Liver (tissue), 9 donors: ENCODE measurements around the gene SUPT4H1. TPM values are rescaled to one million over a fixed set of nuclear protein-coding genes. Genes with fewer than 3 reads are reported as not detected.

Experiments used
- DNase-seq: peaks from one replicate; pipeline ENCODE4 v3.0.0-alpha.2; 2017; ENCODE audit warnings: low spot score
- H3K27ac ChIP-seq, 2 donors: one replicate each; pipeline ENCODE4 v1.7.0; 2013; ENCODE audit warnings: inconsistent platforms in 2 of 2, low read length in 2 of 2, control low read depth in 1 of 2, low read depth in 1 of 2, mild to moderate bottlenecking in 1 of 2
- H3K27me3 ChIP-seq, 4 donors: one replicate each; pipeline versions ENCODE4 v1.6.1 to v1.7.0; 2013; ENCODE audit warnings: low read length in 3 of 4, inconsistent platforms in 1 of 4, mild to moderate bottlenecking in 1 of 4, moderate library complexity in 1 of 4; ENCODE audit not compliant: control insufficient read depth in 4 of 4, insufficient read depth in 4 of 4
- H3K36me3 ChIP-seq, 4 donors: one replicate each; pipeline versions ENCODE4 v1.6.1 to v1.7.0; 2013; ENCODE audit warnings: low read length in 3 of 4, mild to moderate bottlenecking in 3 of 4, low read depth in 1 of 4, moderate library complexity in 1 of 4; ENCODE audit not compliant: control insufficient read depth in 4 of 4, insufficient read depth in 3 of 4
- H3K4me1 ChIP-seq, 4 donors: one replicate each; pipeline versions ENCODE4 v1.6.1 to v1.7.0; 2013; ENCODE audit warnings: low read length in 3 of 4, mild to moderate bottlenecking in 3 of 4, moderate library complexity in 1 of 4; ENCODE audit not compliant: control insufficient read depth in 4 of 4, insufficient read depth in 4 of 4
- H3K4me3 ChIP-seq, 3 donors: one replicate each; pipeline versions ENCODE4 v1.6.1 to v1.7.0; 2013; ENCODE audit warnings: low read length in 3 of 3, control low read depth in 1 of 3, low read depth in 1 of 3, mild to moderate bottlenecking in 1 of 3
- H3K9ac ChIP-seq, 2 donors: one replicate each; pipeline ENCODE4 v1.7.0; 2013; ENCODE audit warnings: low read length in 2 of 2, mild to moderate bottlenecking in 2 of 2, moderate library complexity in 2 of 2, control low read depth in 1 of 2, low read depth in 1 of 2
- H3K9me3 ChIP-seq, 4 donors: one replicate each; pipeline versions ENCODE4 v1.6.1 to v1.7.0; 2013; ENCODE audit warnings: low read length in 3 of 4; ENCODE audit not compliant: control insufficient read depth in 4 of 4
- ATF3 ChIP-seq: IDR thresholded peaks from 2 replicates; pipeline ENCODE4 v1.6.1; 2016; ENCODE audit warnings: antibody characterized with exemption
- CTCF ChIP-seq: fragments of 150-350 bp; IDR thresholded peaks from 2 replicates; pipeline ENCODE4 v1.5.1; 2017; ENCODE audit warnings: improper control_type of control experiment, low read depth, low read length; ENCODE audit not compliant: missing input control
- EGR1 ChIP-seq, 2 donors: IDR thresholded peaks; 2 replicates each; pipeline ENCODE4 v1.6.1; 2016 to 2018; ENCODE audit warnings: antibody characterized with exemption in 2 of 2, low read depth in 2 of 2
- FOXA1 ChIP-seq: IDR thresholded peaks from 2 replicates; pipeline ENCODE4 v1.6.1; 2016; ENCODE audit warnings: antibody characterized with exemption
- FOXA2 ChIP-seq: IDR thresholded peaks from 2 replicates; pipeline ENCODE4 v1.6.1; 2016; ENCODE audit warnings: antibody characterized with exemption
- GABPA ChIP-seq, 2 donors: IDR thresholded peaks in 1 of 2; conservative IDR thresholded peaks in 1 of 2; 2 replicates each; pipeline ENCODE4 v1.6.1; 2016; ENCODE audit warnings: antibody characterized with exemption in 2 of 2, mild to moderate bottlenecking in 1 of 2, moderate library complexity in 1 of 2
- HNF4A ChIP-seq, 2 donors: conservative IDR thresholded peaks; 2 replicates each; pipeline ENCODE4 v1.6.1; 2016; ENCODE audit warnings: antibody characterized with exemption in 2 of 2, mild to moderate bottlenecking in 2 of 2
- HNF4G ChIP-seq: IDR thresholded peaks from 2 replicates; pipeline ENCODE4 v1.6.1; 2016; ENCODE audit warnings: antibody characterized with exemption
- JUND ChIP-seq, 2 donors: IDR thresholded peaks; 2 replicates each; pipeline ENCODE4 v1.6.1; 2016; ENCODE audit warnings: antibody characterized with exemption in 2 of 2
- MAX ChIP-seq: IDR thresholded peaks from 2 replicates; pipeline ENCODE4 v1.6.1; 2016; ENCODE audit warnings: antibody characterized with exemption
- NR2F2 ChIP-seq: IDR thresholded peaks from 2 replicates; pipeline ENCODE4 v1.6.1; 2016; ENCODE audit warnings: antibody characterized with exemption
- RAD21 ChIP-seq, 2 donors: IDR thresholded peaks; 2 replicates each; pipeline ENCODE4 v1.6.1; 2016; ENCODE audit warnings: antibody characterized with exemption in 2 of 2, mild to moderate bottlenecking in 2 of 2
- SP1 ChIP-seq: IDR thresholded peaks from 2 replicates; pipeline ENCODE4 v1.6.1; 2018; ENCODE audit warnings: antibody characterized with exemption, mild to moderate bottlenecking
- TAF1 ChIP-seq: conservative IDR thresholded peaks from 2 replicates; pipeline ENCODE4 v1.6.1; 2016; ENCODE audit warnings: antibody characterized with exemption, mild to moderate bottlenecking
- YY1 ChIP-seq: IDR thresholded peaks from 2 replicates; pipeline ENCODE4 v1.6.1; 2016; ENCODE audit warnings: antibody characterized with exemption, mild to moderate bottlenecking
- ZBTB33 ChIP-seq: IDR thresholded peaks from 2 replicates; pipeline ENCODE4 v1.6.1; 2016; ENCODE audit warnings: antibody characterized with exemption
- WGBS: extraction: QIAGEN DNeasy Blood & Tissue Kit; methylation state at CpG from one replicate; pipeline ENCODE4 v1.1.7; 2013; 5-methylcytosine and 5-hydroxymethylcytosine counted together
- polyA plus RNA-seq, 2 donors: library from polyadenylated mRNA; stranded (reverse) in 1 of 2; unstranded in 1 of 2; fragments of 200-250 nt in 1 of 2; fragments of >200 nt in 1 of 2; fragmentation: Nextera tagmentation in 1 of 2; extraction: Ambion mirVana in 1 of 2; gene quantifications; one replicate each; pipeline versions ENCODE4 v1.2.1 to v1.2.3, GENCODE V29; 2013 to 2015
- total RNA-seq, 2 donors: library from RNA; depleted of rRNA; stranded (reverse); fragments of >200 nt; gene quantifications; one replicate each; pipeline ENCODE4 v1.2.3, GENCODE V29; 2014
- donor health status: healthy.
- donor health status: healthy.
- donor health status: healthy.
- donor health status: healthy.
- donor health status: healthy.

Gene SUPT4H1
- total and polyA plus RNA-seq, 4 donors: 23.3 to 59.1 (median 40.4) TPM

GRCh38 chr17:58328195-58329034, 23.6 kb downstream of the SUPT4H1 start, which contains the start of gene TSPOAP1:
Gene TSPOAP1 (minus strand): TSS chr17:58328795. CDS start chr17:58327920, 875 bp downstream.
- Histone ChIP-seq H3K9me3 (no peaks in the 10 kb centered on the region), H3K4me1 (peaks cover 2 to 16% (median 13%) of the 10 kb centered on the region in 4 donors), H3K27ac (peak within 1 kb of the TSS; percentile 54 to 69), H3K27me3 (no peaks in the 10 kb centered on the region), H3K4me3 (no peak within 1 kb of the TSS), H3K9ac (peak within 1 kb of the TSS in 1 of 2 donors; percentile 32), H3K36me3 (no peaks in the 10 kb centered on the region)
- TF ChIP-seq FOXA2 (no peak), SP1 (no peak), CTCF (no peak), JUND (IDR thresholded peaks at IDR 0.05) (no peak), YY1 (no peak), ATF3 (no peak), RAD21 (IDR thresholded peaks at IDR 0.05) (no peak), NR2F2 (no peak), FOXA1 (no peak), GABPA (IDR thresholded peaks at IDR 0.05 in 1 of 2, conservative IDR thresholded peaks at IDR 0.05 in 1 of 2) (no peak), TAF1 (no peak), HNF4G (no peak), HNF4A (conservative IDR thresholded peaks at IDR 0.05) (no peak)
- WGBS: 32% methylated on average over 23 of the region's 23 CpGs
- DNase-seq: peak; percentile 54

DNA sequence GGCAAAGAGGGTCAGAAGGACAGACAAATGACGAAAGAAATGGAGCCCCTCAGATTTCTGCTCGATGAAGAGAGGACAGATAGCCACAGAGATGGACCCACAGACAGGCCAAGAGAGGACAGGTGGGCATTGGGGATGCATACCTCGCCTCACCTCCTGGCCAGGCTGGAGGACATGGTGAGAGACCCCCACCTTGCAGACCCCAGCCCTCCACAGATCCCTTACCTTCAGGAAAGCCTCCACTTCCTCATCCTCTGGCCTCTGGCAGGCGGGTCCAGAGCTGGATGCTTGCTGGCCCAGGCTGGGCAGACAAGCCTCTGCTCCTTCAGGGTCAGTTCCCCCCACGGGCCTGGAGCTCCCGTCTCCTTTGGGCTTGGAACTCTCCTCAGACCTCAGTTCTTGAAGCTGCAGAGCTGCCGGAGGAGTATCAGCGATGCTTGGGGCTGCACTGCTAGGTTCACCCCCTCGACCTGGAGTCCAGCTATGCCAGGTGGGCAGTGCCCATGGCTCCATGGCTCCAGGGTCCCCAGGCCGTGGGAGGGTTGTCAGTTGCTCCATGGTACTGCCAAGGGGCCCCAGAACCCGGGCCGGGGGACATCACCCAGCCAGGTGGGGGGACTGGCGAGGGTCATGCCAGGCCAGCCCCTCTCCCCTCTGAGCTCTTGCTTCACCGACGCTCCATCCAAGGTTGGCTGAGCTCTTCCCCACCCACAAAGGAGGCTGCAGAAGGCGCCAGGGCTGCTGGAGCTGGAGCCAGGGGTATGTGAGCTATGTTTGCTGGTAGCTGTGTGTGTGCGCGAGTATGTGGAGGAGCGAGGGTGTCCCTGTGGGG, 24.4 kb downstream of the SUPT4H1 start:
- TF ChIP-seq MAX (no peak), EGR1 (IDR thresholded peaks at IDR 0.05; ENCODE audit: low read depth in 2 of 2) (no peak), ATF3 (no peak), RAD21 (IDR thresholded peaks at IDR 0.05) (no peak), HNF4A (conservative IDR thresholded peaks at IDR 0.05) (no peak), ZBTB33 (no peak), SP1 (no peak), JUND (IDR thresholded peaks at IDR 0.05) (no peak), YY1 (no peak), FOXA1 (no peak), FOXA2 (no peak)
- Histone ChIP-seq H3K27me3 (no peaks in the 10 kb centered on the region), H3K9me3 (no peaks in the 10 kb centered on the region), H3K27ac (no peak overlapping the region), H3K9ac (no peak overlapping the region), H3K36me3 (no peaks in the 10 kb centered on the region), H3K4me1 (peaks cover 2 to 16% (median 13%) of the 10 kb centered on the region in 4 donors), H3K4me3 (no peak overlapping the region)
- no peak for DNase-seq
- 74% methylated on average over 19 of the region's 19 CpGs for WGBS
